Heart right ventricle (tissue), 16 donors: ENCODE results near the gene NHSL1. TPM values are rescaled to one million over a fixed set of nuclear protein-coding genes. Genes with fewer than 3 reads are reported as not detected.

ENCODE experiments used
- ATAC-seq, 8 donors: fragments of 200-7000 bp; cut with Tn5 transposase; one replicate each; pipeline ENCODE4 v1.9.1; 2020; ENCODE audit warnings: mild to moderate bottlenecking in 8 of 8, moderate library complexity in 8 of 8, moderate number of reproducible peaks in 1 of 8
- DNase-seq, 2 donors: peaks; one replicate each; pipeline ENCODE4 v3.0.0-alpha.2; 2020
- H3K27ac ChIP-seq, 10 donors: fragments of 200-600 bp; sonication (generic) in 2 of 10; one replicate each; pipeline versions ENCODE4 v1.5.0 to v1.8.0; 2020 to 2022; ENCODE audit warnings: mild to moderate bottlenecking in 3 of 10
- H3K27me3 ChIP-seq, 7 donors: fragments of 200-600 bp; one replicate each; pipeline ENCODE4 v1.8.0; 2021 to 2022; ENCODE audit warnings: mild to moderate bottlenecking in 2 of 7
- H3K36me3 ChIP-seq, 9 donors: fragments of 200-600 bp; sonication (generic) in 1 of 9; one replicate each; pipeline versions ENCODE4 v1.5.0 to v1.8.0; 2020 to 2022; ENCODE audit warnings: mild to moderate bottlenecking in 2 of 9
- H3K4me1 ChIP-seq, 9 donors: fragments of 200-600 bp; sonication (generic) in 1 of 9; one replicate each; pipeline versions ENCODE4 v1.5.0 to v1.8.0; 2020 to 2022; ENCODE audit warnings: mild to moderate bottlenecking in 4 of 9
- H3K4me3 ChIP-seq, 10 donors: fragments of 200-600 bp; sonication (generic) in 2 of 10; one replicate each; pipeline versions ENCODE4 v1.5.0 to v1.8.0; 2020 to 2022; ENCODE audit warnings: mild to moderate bottlenecking in 7 of 10, moderate library complexity in 2 of 10
- H3K9me3 ChIP-seq, 11 donors: fragments of 200-600 bp in 10 of 11; sonication (generic) in 2 of 11; one replicate each; pipeline versions ENCODE4 v1.5.0 to v1.8.0; 2013 to 2022; ENCODE audit warnings: mild to moderate bottlenecking in 2 of 11, control low read depth in 1 of 11, moderate library complexity in 1 of 11
- WGBS, 2 donors: extraction: QIAGEN DNeasy Blood & Tissue Kit; methylation state at CpG; one replicate each; pipeline ENCODE4 v1.1.7; 2013; ENCODE audit warnings: inconsistent platforms in 1 of 2; 5-methylcytosine and 5-hydroxymethylcytosine counted together
- intact Hi-C, 10 donors: fragments of 100-400 bp; cut with DNase I; formaldehyde crosslinking; loops; one replicate each; pipeline versions ENCODE4 v1.11.1 to v1.14.2; 2022
- polyA plus RNA-seq, 2 donors: library from polyadenylated mRNA; stranded (reverse); fragments of 200-250 nt; gene quantifications; one replicate each; pipeline ENCODE4 v1.2.3, GENCODE V29; 2013
- total RNA-seq, 10 donors: library from RNA; stranded (reverse); fragmentation: NEBNext Ultra II Directional in 3 of 10; extraction: Animal tissue kit (Norgen Biotek cat#: 25700) in 3 of 10; gene quantifications; one replicate each; pipeline versions ENCODE4 v1.2.1 to v1.2.4, GENCODE V29; 2021 to 2023
- TF ChIP-seq, protein P1 (sequence below), 9 donors: fragments of 200-600 bp; sonication (generic) in 2 of 9; IDR thresholded peaks; one replicate each; pipeline versions ENCODE4 v1.5.0 to v1.8.0; 2021 to 2022; ENCODE audit warnings: antibody characterized with exemption in 9 of 9, mild to moderate bottlenecking in 5 of 9, moderate library complexity in 1 of 9
- donor health status: Arrhythmogenic right ventricular cardiomyopathy.
- donor health status: ischemic (EF 13 %, LVEDD 7.1; RV severe dilation, severe dysfunction).
- donor health status: healthy with polysubstance abuse.
- donor health status: DM: no; HTN: yes; CAD: no.
- donor health status: DM: no; HTN: no; CAD: no.
- donor health status: ischemic (EF 25% LVEDD 6.9; RV normal size, moderate dysfunction).
- donor health status: ischemic (EF 25% LVEDD 5.7; RV mildly dilated, moderate dysfunction).
- donor health status: healthy.
- donor health status: DM: yes; HTN: yes; CAD: no.
- donor health status: Ischemic cardiomyopathy.
- donor health status: ischemic (EF 35%, LVEDD 5.7; RV mildly dilated, moderate dysfunction).
- donor health status: nonischemic (EF 11% LVEDD 7.7; RV severe dilation, severe dysfunction).
- donor health status: DM: yes; HTN: yes; CAD: no.
- donor health status: PGD.
- donor health status: ischemic (EF 29% LVEDD 5.4; RV normal size, mild dysfunction).
- donor health status: nonischemic (EF 23%, LVEDD 6.1; RV moderate dilation, normal function).

Gene NHSL1
- total and polyA plus RNA-seq, 12 donors: 5.0 to 97.4 (median 74.7) TPM

DNA sequence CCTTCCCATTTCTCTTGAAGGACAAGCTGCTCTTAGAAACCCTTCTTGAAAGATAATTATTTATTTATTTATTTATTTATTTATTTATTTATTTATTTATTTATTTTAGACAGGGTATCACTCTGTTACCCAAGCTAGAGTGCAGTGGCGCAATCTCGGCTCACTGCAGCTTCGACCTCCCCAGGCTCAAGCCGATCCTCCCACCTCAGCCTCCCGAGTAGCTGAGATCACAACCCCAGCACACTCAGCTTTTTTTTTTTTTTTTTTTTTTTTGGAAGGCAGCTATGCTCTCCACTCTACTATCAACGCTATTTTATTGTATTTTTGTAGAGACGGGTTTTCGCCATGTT is 96.5 kb downstream of the NHSL1 start:
- Histone ChIP-seq H3K4me1 (peaks cover 0 to 28% (median 20%) of the 10 kb centered on the region in 9 donors), H3K27ac (peak overlapping the region in 7 of 10 donors; percentile 86 to 98 (median 95)), H3K27me3 (no peaks in the 10 kb centered on the region), H3K9me3 (no peaks in the 10 kb centered on the region), H3K36me3 (peaks cover 0 to 25% (median 17%) of the 10 kb centered on the region in 9 donors), H3K4me3 (peak overlapping the region in 8 of 10 donors; percentile 63 to 92 (median 84))
- 90 to 97% methylated on average over 8 of the region's 8 CpGs for WGBS, 2 donors
- ATAC-seq: no peak
- TF ChIP-seq, protein P1, sequence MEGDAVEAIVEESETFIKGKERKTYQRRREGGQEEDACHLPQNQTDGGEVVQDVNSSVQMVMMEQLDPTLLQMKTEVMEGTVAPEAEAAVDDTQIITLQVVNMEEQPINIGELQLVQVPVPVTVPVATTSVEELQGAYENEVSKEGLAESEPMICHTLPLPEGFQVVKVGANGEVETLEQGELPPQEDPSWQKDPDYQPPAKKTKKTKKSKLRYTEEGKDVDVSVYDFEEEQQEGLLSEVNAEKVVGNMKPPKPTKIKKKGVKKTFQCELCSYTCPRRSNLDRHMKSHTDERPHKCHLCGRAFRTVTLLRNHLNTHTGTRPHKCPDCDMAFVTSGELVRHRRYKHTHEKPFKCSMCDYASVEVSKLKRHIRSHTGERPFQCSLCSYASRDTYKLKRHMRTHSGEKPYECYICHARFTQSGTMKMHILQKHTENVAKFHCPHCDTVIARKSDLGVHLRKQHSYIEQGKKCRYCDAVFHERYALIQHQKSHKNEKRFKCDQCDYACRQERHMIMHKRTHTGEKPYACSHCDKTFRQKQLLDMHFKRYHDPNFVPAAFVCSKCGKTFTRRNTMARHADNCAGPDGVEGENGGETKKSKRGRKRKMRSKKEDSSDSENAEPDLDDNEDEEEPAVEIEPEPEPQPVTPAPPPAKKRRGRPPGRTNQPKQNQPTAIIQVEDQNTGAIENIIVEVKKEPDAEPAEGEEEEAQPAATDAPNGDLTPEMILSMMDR (IDR thresholded peaks at IDR 0.05): no peak
- intact Hi-C loops: loop anchor here in 9 of 10 donors (5.0 to 10.0 kb wide), 7 partner anchors 96 to 288 kb away; no protein-coding TSS in a partner anchor
- no peak for DNase-seq

DNA sequence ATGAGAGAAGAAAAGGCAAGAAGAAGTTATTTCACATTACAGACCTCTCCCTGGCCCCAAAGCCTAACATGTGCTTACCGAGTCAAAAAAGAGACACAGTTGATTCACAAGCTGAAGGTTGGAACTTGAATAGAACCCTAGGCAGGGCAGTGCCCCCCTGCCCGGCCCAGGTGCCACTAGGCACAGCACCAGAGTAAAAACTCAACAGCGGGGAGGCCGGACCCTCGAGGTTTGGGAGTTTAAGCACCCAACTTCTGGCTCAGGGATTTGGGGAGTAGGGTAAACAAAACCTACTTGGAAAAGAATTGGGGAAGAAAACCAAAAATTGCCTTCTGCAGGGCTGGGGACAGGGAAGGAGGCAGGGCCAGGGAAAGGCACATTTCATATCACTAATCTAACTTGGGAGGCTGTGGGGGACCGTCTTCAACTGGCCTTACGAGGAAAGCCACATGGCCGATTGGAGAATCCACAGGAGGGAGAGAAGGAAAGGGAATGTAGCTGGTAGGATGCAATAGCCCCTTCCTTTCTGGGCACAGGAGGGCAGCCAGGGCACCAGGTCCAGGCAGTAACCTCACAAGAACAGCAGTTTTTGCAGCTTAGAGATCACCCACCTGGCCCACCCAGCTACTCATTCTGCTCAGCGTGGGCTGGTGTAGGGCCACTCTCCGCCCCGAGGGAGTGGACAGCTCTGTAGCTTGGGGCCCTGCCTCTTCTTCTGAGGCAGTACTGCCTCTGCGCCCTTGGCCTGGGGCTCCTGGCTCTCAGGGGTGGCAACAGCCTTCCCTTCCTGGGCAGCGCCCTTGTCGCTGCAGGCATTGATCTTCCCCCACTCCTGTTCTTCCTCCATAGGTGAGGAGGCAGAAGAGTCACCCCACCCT is 97.1 kb downstream of the NHSL1 start:
- no peaks in the 10 kb centered on the region for H3K9me3 ChIP-seq
- no peak for DNase-seq

DNA sequence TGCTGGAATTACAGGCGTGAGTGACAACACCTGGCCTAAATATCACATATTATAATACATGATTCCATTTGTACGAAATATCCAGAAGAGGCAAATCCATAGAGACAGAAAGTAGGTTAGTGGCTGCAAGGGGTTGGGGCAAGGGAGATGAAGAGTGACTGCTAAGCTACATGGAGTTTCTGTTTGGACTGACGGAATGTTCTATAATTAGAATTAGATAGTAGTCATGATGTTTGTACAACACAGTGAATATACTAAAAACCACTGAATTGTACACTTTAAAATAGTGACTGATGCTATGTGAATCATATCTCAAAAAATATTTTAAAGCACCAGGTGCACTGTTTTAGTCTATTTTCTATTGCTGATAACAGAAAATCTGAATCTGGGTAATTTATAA is 99.0 kb downstream of the NHSL1 start:
- ATAC-seq (peak in 1 of 8 donors; percentile 43), DNase-seq (no peak)
- 53 to 68% methylated on average over 3 of the region's 3 CpGs for WGBS, 2 donors
- no peaks in the 10 kb centered on the region for H3K9me3 ChIP-seq
- TF ChIP-seq, protein P1 (IDR thresholded peaks at IDR 0.05): no peak
- H3K36me3 ChIP-seq: peaks cover 0 to under 1% (median 0%) of the 10 kb centered on the region in 9 donors
- intact Hi-C loops: loop anchor here in 9 of 10 donors (5.0 to 10.0 kb wide), 7 partner anchors 93 to 286 kb away; no protein-coding TSS in a partner anchor
- no peaks in the 10 kb centered on the region for H3K27me3 ChIP-seq
- peaks cover 0 to 33% (median 15%) of the 10 kb centered on the region in 9 donors for H3K4me1 ChIP-seq
- peak overlapping the region in 3 of 10 donors; percentile 24 to 70 (median 38) for H3K27ac ChIP-seq
- no peak overlapping the region for H3K4me3 ChIP-seq

More for the DNA sequence above, 97.1 kb downstream of the NHSL1 start:
- Histone ChIP-seq H3K36me3 (peaks cover 0 to 19% (median 15%) of the 10 kb centered on the region in 9 donors), H3K4me3 (no peak overlapping the region), H3K27ac (no peak overlapping the region), H3K4me1 (peaks cover 0 to 28% (median 20%) of the 10 kb centered on the region in 9 donors), H3K27me3 (no peaks in the 10 kb centered on the region)
- TF ChIP-seq, protein P1 (IDR thresholded peaks at IDR 0.05): no peak
- intact Hi-C loops: loop anchor here in 9 of 10 donors (5.0 to 10.0 kb wide), 7 partner anchors 95 to 287 kb away; no protein-coding TSS in a partner anchor
- 97% methylated on average over 14 of the region's 14 CpGs for WGBS, 2 donors
- no peak for ATAC-seq
